Stomach smooth muscle (tissue), 2 donors: Measurements from ENCODE around the gene ZEB1.
A peak's percentile ranks its signal among the peaks of the same experiment; 100 is the strongest.

Experiments
- H3K27ac ChIP-seq: one replicate; pipeline ENCODE4 v1.7.0; 2013; ENCODE audit warnings: mild to moderate bottlenecking, low read length, inconsistent platforms
- H3K27me3 ChIP-seq, 2 donors: one replicate each; pipeline ENCODE4 v1.7.0; 2013; ENCODE audit warnings: low read length in 2 of 2; ENCODE audit not compliant: insufficient read depth in 2 of 2, control insufficient read depth in 1 of 2
- H3K36me3 ChIP-seq, 2 donors: one replicate each; pipeline ENCODE4 v1.7.0; 2013; ENCODE audit warnings: low read length in 2 of 2; ENCODE audit not compliant: control insufficient read depth in 2 of 2, insufficient read depth in 2 of 2
- H3K4me1 ChIP-seq: one replicate; pipeline ENCODE4 v1.7.0; 2013; ENCODE audit warnings: low read length; ENCODE audit not compliant: control insufficient read depth, insufficient read depth
- H3K4me3 ChIP-seq, 2 donors: one replicate each; pipeline ENCODE4 v1.7.0; 2013; ENCODE audit warnings: low read length in 2 of 2
- H3K9ac ChIP-seq, 2 donors: one replicate each; pipeline ENCODE4 v1.7.0; 2013; ENCODE audit warnings: low read length in 2 of 2, mild to moderate bottlenecking in 1 of 2
- H3K9me3 ChIP-seq, 2 donors: one replicate each; pipeline ENCODE4 v1.7.0; 2013; ENCODE audit warnings: low read length in 2 of 2; ENCODE audit not compliant: control insufficient read depth in 2 of 2
- donor health status: healthy.
- donor health status: Pancreatic carcinoma.

The ZEB1 gene

DNA sequence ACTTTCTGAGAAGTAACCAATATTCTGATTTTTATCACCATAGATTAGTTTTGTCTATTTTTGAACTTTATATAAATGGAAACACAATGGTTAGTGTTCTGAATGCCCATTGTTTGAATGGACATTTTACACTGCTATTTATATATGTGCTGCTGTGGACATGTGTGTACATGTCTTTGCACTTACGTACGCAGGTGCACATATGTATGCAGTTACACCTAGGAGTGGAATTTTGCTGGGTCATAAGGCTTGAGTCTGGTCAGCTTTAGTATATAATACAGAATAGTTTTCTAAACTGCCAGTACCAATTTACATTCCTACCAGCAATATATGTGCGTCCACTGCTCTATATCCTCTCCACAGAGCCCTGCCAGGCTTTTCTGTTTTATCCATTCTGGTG is 24.5 kb upstream of the ZEB1 start:
- Histone ChIP-seq H3K27ac (no peak overlapping the region), H3K9me3 (no peaks in the 10 kb centered on the region), H3K4me3 (no peak overlapping the region), H3K9ac (no peak overlapping the region), H3K27me3 (no peaks in the 10 kb centered on the region), H3K36me3 (no peaks in the 10 kb centered on the region), H3K4me1 (no peaks in the 10 kb centered on the region)

DNA sequence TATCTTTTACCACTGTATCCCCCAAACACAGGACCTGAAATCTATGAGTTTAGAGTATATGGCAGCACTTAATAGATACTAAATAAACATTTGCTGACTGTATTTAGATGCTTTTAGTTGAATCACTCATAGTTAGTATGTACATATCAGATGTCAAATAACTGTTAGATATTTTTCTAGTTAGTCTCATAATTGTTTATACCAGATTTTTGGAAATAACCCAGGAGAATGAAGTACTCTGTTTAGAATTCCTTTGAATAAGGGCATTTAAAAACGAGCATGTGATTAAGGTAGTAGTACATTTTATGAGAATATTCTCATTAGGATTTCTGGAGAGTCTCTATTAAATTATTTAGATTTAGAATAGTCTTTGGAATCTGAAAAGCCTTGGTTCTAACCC is 22.3 kb upstream of the ZEB1 start:
- H3K4me1 ChIP-seq, result no peaks in the 10 kb centered on the region

GRCh38 chr10:31299119-31299518 is 19.9 kb upstream of the ZEB1 start:
- H3K9ac ChIP-seq, result no peak overlapping the region
- H3K27me3 ChIP-seq, result no peaks in the 10 kb centered on the region
- no peaks in the 10 kb centered on the region for H3K36me3 ChIP-seq
- H3K4me1 ChIP-seq, result no peaks in the 10 kb centered on the region
- no peaks in the 10 kb centered on the region for H3K9me3 ChIP-seq
- H3K27ac ChIP-seq, result no peak overlapping the region
- no peak overlapping the region for H3K4me3 ChIP-seq

More for the DNA sequence above, 22.3 kb upstream of the ZEB1 start:
- Histone ChIP-seq H3K27ac (no peak overlapping the region), H3K4me3 (no peak overlapping the region), H3K27me3 (no peaks in the 10 kb centered on the region), H3K9me3 (no peaks in the 10 kb centered on the region), H3K36me3 (no peaks in the 10 kb centered on the region), H3K9ac (no peak overlapping the region)

DNA sequence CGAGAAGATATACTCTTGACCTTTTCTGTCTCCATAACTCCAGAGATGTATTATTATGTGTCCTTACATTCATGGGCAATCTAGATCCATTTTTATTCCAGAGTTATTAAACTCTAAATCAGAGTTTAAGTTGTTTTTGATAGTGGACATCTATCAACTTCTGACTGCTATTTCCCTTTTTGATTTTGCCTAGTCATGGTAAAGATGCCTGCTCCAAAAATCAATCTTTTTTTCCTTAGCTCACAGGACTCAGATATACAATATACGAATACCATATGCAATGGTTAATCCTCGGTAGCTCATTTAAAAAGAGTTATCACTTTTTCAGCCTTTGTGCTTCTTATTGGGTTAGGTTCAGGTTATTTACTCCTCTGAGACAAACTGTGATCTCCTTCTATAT is 15.8 kb upstream of the ZEB1 start:
- no peaks in the 10 kb centered on the region for H3K9me3 ChIP-seq
- no peak overlapping the region for H3K9ac ChIP-seq
- H3K36me3 ChIP-seq, result no peaks in the 10 kb centered on the region
- no peak overlapping the region for H3K27ac ChIP-seq
- H3K4me3 ChIP-seq, result no peak overlapping the region
- H3K4me1 ChIP-seq, result no peaks in the 10 kb centered on the region
- H3K27me3 ChIP-seq, result no peaks in the 10 kb centered on the region

DNA sequence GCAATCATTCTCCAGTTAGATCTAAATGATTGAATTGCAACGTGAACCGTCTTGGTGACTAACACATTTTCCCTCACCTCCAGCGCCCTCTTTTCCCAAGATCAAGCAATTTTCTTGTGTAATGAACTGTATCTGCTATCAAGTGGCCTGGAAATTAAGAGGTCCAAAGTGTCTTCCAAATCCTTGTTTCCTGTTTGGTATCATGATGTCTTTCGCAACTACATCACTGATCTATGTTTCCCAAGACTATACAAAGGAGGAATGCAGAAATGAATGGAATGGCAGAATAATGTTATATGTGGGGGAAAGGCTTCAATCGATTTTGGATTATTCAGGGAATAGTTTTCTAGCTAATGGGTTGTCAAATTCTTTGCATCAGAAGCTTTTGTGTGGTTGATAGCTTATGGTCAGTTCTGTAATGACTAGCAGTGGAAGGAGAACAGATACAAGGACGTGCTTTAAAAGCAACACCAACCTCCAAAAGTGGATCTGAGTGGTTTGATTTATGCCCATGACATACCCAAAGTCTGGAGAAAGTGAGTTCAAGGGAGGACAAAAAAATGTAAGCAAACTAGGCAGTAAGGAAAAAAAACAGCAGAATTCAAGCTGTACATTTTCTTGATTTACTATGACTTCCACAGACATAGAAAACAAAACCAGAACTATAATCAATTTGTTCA is 14.6 kb upstream of the ZEB1 start:
- H3K27me3 ChIP-seq, result no peaks in the 10 kb centered on the region
- H3K4me3 ChIP-seq, result no peak overlapping the region
- no peak overlapping the region for H3K27ac ChIP-seq
- H3K4me1 ChIP-seq, result no peaks in the 10 kb centered on the region
- H3K9ac ChIP-seq, result no peak overlapping the region
- no peaks in the 10 kb centered on the region for H3K9me3 ChIP-seq
- no peaks in the 10 kb centered on the region for H3K36me3 ChIP-seq

DNA sequence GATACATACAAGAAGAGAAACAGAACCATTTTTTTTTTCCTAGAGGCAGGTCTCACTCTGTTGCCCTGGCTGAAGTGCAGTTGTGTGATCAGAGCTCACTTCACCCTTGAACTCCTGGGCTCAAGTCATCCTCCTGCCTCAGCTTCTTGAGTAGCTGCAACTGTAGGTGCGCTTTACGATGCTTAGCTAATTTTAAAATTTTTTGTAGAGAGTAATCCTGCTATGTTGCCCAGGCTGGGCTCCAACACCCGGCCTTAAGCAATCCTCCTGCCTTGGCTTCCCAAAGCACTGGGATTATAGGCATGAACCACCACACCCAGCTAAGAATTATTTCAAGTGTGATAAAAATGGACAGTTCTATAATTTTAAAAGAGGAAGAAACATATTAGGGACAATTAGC is 5.6 kb upstream of the ZEB1 start:
- Histone ChIP-seq H3K36me3 (no peaks in the 10 kb centered on the region), H3K9ac (no peak overlapping the region), H3K4me1 (peaks cover 5% of the 10 kb centered on the region), H3K9me3 (no peaks in the 10 kb centered on the region), H3K27me3 (no peaks in the 10 kb centered on the region), H3K27ac (no peak overlapping the region), H3K4me3 (no peak overlapping the region)

GRCh38 chr10:31314256-31315150 is 4.5 kb upstream of the ZEB1 start:
- no peak overlapping the region for H3K9ac ChIP-seq
- peaks cover 6% of the 10 kb centered on the region for H3K4me1 ChIP-seq
- H3K36me3 ChIP-seq, result no peaks in the 10 kb centered on the region
- H3K9me3 ChIP-seq, result no peaks in the 10 kb centered on the region
- no peaks in the 10 kb centered on the region for H3K27me3 ChIP-seq
- H3K4me3 ChIP-seq, result no peak overlapping the region
- no peak overlapping the region for H3K27ac ChIP-seq

- Histone ChIP-seq H3K9me3 (no peaks in the 10 kb centered on the region), H3K4me1 (peaks cover 6% of the 10 kb centered on the region), H3K4me3 (no peak overlapping the region), H3K9ac (no peak overlapping the region), H3K27ac (no peak overlapping the region), H3K27me3 (no peaks in the 10 kb centered on the region), H3K36me3 (no peaks in the 10 kb centered on the region)
These were observed 3.6 kb upstream of the ZEB1 start for GRCh38 chr10:31315453-31315852.

- H3K9me3 ChIP-seq, result no peaks in the 10 kb centered on the region
These were observed 1.8 kb upstream of the ZEB1 start for GRCh38 chr10:31317171-31317570.

GRCh38 chr10:31317652-31318381 is 1.2 kb upstream of the ZEB1 start:
- H3K4me1 ChIP-seq, result peaks cover 6% of the 10 kb centered on the region
- peak overlapping the region; percentile 86 to 92 for H3K4me3 ChIP-seq
- no peaks in the 10 kb centered on the region for H3K36me3 ChIP-seq
- no peaks in the 10 kb centered on the region for H3K27me3 ChIP-seq
- H3K9me3 ChIP-seq, result no peaks in the 10 kb centered on the region
- peak overlapping the region; percentile 78 to 86 for H3K9ac ChIP-seq
- H3K27ac ChIP-seq, result peak overlapping the region; percentile 77

More at GRCh38 chr10:31317171-31317570, 1.8 kb upstream of the ZEB1 start:
- Histone ChIP-seq H3K4me1 (peaks cover 6% of the 10 kb centered on the region), H3K36me3 (no peaks in the 10 kb centered on the region), H3K27ac (no peak overlapping the region), H3K9ac (no peak overlapping the region), H3K27me3 (no peaks in the 10 kb centered on the region), H3K4me3 (no peak overlapping the region)
